ENCODE data around the gene HSD17B14. TPM values are rescaled to one million over a fixed set of nuclear protein-coding genes. Genes with fewer than 3 reads are reported as not detected.

The HSD17B14 gene
- total RNA-seq, 1 experiment from 2014 or later: 11.2 TPM

GRCh38 chr19:48777139-48777538, 59.2 kb downstream of the HSD17B14 start:
- Histone ChIP-seq H2AK5ac (ENCODE audit: insufficient read length, low read length) (no peak overlapping the region), H3K4ac (ENCODE audit: low read depth, low read length) (no peak overlapping the region), H3K4me1 (ENCODE audit: insufficient read depth, low read length) (no peaks in the 10 kb centered on the region), H3K4me2 (ENCODE audit: insufficient read depth, insufficient read length, low read length) (no peak overlapping the region), H3K79me1 (ENCODE audit: insufficient read depth, low read depth, low read length, poor library complexity, severe bottlenecking) (no peaks in the 10 kb centered on the region), H2BK12ac (ENCODE audit: insufficient read length, low read depth, low read length) (no peak overlapping the region), H4K5ac (ENCODE audit: insufficient read length, low read depth, low read length) (no peak overlapping the region), H3K9me3 (ENCODE audit: control insufficient read depth, low read depth, low read length) (no peaks in the 10 kb centered on the region), H3K27me3 (ENCODE audit: insufficient read depth, low read length) (no peaks in the 10 kb centered on the region), H3K56ac (ENCODE audit: insufficient read length, low read depth, low read length) (no peak overlapping the region), H3K9ac (ENCODE audit: extremely low read depth, insufficient read length, low read length) (no peak overlapping the region), H2BK20ac (ENCODE audit: low read depth, low read length, poor library complexity, severe bottlenecking) (no peak overlapping the region), H2BK5ac (ENCODE audit: insufficient read length, low read length) (no peak overlapping the region), H3K79me2 (ENCODE audit: insufficient read depth, low read length) (no peaks in the 10 kb centered on the region), H4K91ac (ENCODE audit: insufficient read length, low read depth, low read length) (no peak overlapping the region), H2AFZ (ENCODE audit: low read length) (no peak overlapping the region), H2BK15ac (ENCODE audit: low read depth, low read length) (no peak overlapping the region), H3K23me2 (ENCODE audit: insufficient read length, low read depth, low read length, poor library complexity, severe bottlenecking) (no peaks in the 10 kb centered on the region), H3K14ac (ENCODE audit: insufficient read depth, low read length) (no peak overlapping the region), H2BK120ac (ENCODE audit: low read depth, low read length, poor library complexity, severe bottlenecking) (no peak overlapping the region), H3T11ph (ENCODE audit: low read length) (no peak overlapping the region), H3K18ac (ENCODE audit: insufficient read length, low read depth, low read length) (no peak overlapping the region), H3K27ac (ENCODE audit: insufficient read length, low read depth, low read length) (no peak overlapping the region), H3K23ac (ENCODE audit: insufficient read length, low read depth, low read length) (no peak overlapping the region), H4K20me1 (ENCODE audit: control insufficient read depth, insufficient read depth, insufficient read length) (no peaks in the 10 kb centered on the region), H4K8ac (replicated peaks; ENCODE audit: insufficient read length, low read depth, low read length) (no peak overlapping the region)
- WGBS (ENCODE audit: extremely low coverage, insufficient read length, low lambda C conversion rate): no CpG with 5 or more reads among the region's 5 CpGs
- H3K9me3 Mint-ChIP-seq: no peaks in the 10 kb centered on the region; a peak in 1 of 5 replicates
- H3K4me1 Mint-ChIP-seq: peaks cover 5 to 8% of the 10 kb centered on the region in 2 experiments
- no peaks in the 10 kb centered on the region; the same call in 1 of the 2 replicates for H3K27me3 Mint-ChIP-seq (ENCODE audit: low read depth)
- H3K27ac Mint-ChIP-seq: no peak overlapping the region
- no peak for TF ChIP-seq CTCF (conservative IDR thresholded peaks at IDR 0.05)
- no peaks in the 10 kb centered on the region for H3K36me3 Mint-ChIP-seq (ENCODE audit: insufficient read depth in 1 of 3, low read depth in 3 of 3)
- H3K4me3 Mint-ChIP-seq: no peak overlapping the region
- DNase-seq: no peak

Data from H9 (cell line).